H9 (cell line): ENCODE measurements around the gene MUSK. TPM values are rescaled to one million over a fixed set of nuclear protein-coding genes. Genes with fewer than 3 reads are reported as not detected.

ENCODE experiments used
- DNase-seq: peaks from one replicate; pipeline ENCODE4 v3.0.0-alpha.2; 2017
- H2AFZ ChIP-seq: one replicate; pipeline ENCODE4 v1.6.1; 2013; ENCODE audit warnings: mild to moderate bottlenecking, low read length, control low read depth, moderate library complexity
- H2AK5ac ChIP-seq: 2 replicates; pipeline ENCODE4 v1.6.1; 2013; ENCODE audit warnings: low read length, control low read depth, mixed read lengths; ENCODE audit not compliant: insufficient read length
- H2BK120ac ChIP-seq: one replicate; pipeline ENCODE4 v1.6.1; 2013; ENCODE audit warnings: low read depth, mild to moderate bottlenecking, low read length, control low read depth, inconsistent platforms; ENCODE audit not compliant: poor library complexity, severe bottlenecking
- H2BK12ac ChIP-seq: 2 replicates; pipeline ENCODE4 v1.6.1; 2013; ENCODE audit warnings: low read length, control low read depth, mixed read lengths, low read depth; ENCODE audit not compliant: insufficient read length
- H2BK15ac ChIP-seq: 2 replicates; pipeline ENCODE4 v1.6.1; 2013; ENCODE audit warnings: low read depth, low read length, control low read depth
- H2BK20ac ChIP-seq: one replicate; pipeline ENCODE4 v1.6.1; 2013; ENCODE audit warnings: low read depth, mild to moderate bottlenecking, low read length, control low read depth, inconsistent platforms; ENCODE audit not compliant: poor library complexity, severe bottlenecking
- H2BK5ac ChIP-seq: 2 replicates; pipeline ENCODE4 v1.6.1; 2013; ENCODE audit warnings: low read length, control low read depth, mixed read lengths; ENCODE audit not compliant: insufficient read length
- H3K14ac ChIP-seq: 2 replicates; pipeline ENCODE4 v1.6.1; 2013; ENCODE audit warnings: low read length, control low read depth; ENCODE audit not compliant: insufficient read depth
- H3K18ac ChIP-seq: 2 replicates; pipeline ENCODE4 v1.6.1; 2013; ENCODE audit warnings: low read depth, mild to moderate bottlenecking, mixed read lengths, low read length, control low read depth; ENCODE audit not compliant: insufficient read length
- H3K23ac ChIP-seq: 2 replicates; pipeline ENCODE4 v1.6.1; 2013; ENCODE audit warnings: low read length, control low read depth, mixed read lengths, low read depth; ENCODE audit not compliant: insufficient read length
- H3K23me2 ChIP-seq: 2 replicates; pipeline ENCODE4 v1.6.1; 2013; ENCODE audit warnings: low read depth, mild to moderate bottlenecking, mixed read lengths, low read length, control low read depth; ENCODE audit not compliant: insufficient read length, poor library complexity, severe bottlenecking
- H3K27ac ChIP-seq: 2 replicates; pipeline ENCODE4 v1.5.1; 2013; ENCODE audit warnings: low read length, control low read depth, mixed read lengths, low read depth; ENCODE audit not compliant: insufficient read length
- H3K27me3 ChIP-seq: 2 replicates; pipeline ENCODE4 v1.6.1; 2013; ENCODE audit warnings: low read length, control low read depth, inconsistent platforms; ENCODE audit not compliant: insufficient read depth
- H3K4ac ChIP-seq: 2 replicates; pipeline ENCODE4 v1.6.1; 2013; ENCODE audit warnings: low read depth, mild to moderate bottlenecking, control low read depth, inconsistent platforms, low read length, moderate library complexity
- H3K4me1 ChIP-seq: 2 replicates; pipeline ENCODE4 v1.6.1; 2013; ENCODE audit warnings: low read length, control low read depth, inconsistent platforms; ENCODE audit not compliant: insufficient read depth
- H3K4me2 ChIP-seq: 2 replicates; pipeline ENCODE4 v1.6.1; 2013; ENCODE audit warnings: low read length, control low read depth, mixed read lengths; ENCODE audit not compliant: insufficient read length, insufficient read depth
- H3K56ac ChIP-seq: 2 replicates; pipeline ENCODE4 v1.6.1; 2013; ENCODE audit warnings: low read depth, mild to moderate bottlenecking, mixed read lengths, low read length, control low read depth; ENCODE audit not compliant: insufficient read length
- H3K79me1 ChIP-seq: 2 replicates; pipeline ENCODE4 v1.6.1; 2013; ENCODE audit warnings: low read depth, mild to moderate bottlenecking, moderate library complexity, low read length, control low read depth, inconsistent platforms; ENCODE audit not compliant: insufficient read depth, poor library complexity, severe bottlenecking
- H3K79me2 ChIP-seq: 2 replicates; pipeline ENCODE4 v1.6.1; 2013; ENCODE audit warnings: low read length, control low read depth, inconsistent platforms; ENCODE audit not compliant: insufficient read depth
- H3K9ac ChIP-seq: 2 replicates; pipeline ENCODE4 v1.6.1; 2013; ENCODE audit warnings: low read length, control low read depth, mixed read lengths; ENCODE audit not compliant: insufficient read length; ENCODE audit errors: extremely low read depth
- H3K9me3 ChIP-seq: one replicate; pipeline ENCODE4 v1.6.1; 2013; ENCODE audit warnings: low read depth, low read length, inconsistent platforms; ENCODE audit not compliant: control insufficient read depth
- H3T11ph ChIP-seq: one replicate; pipeline ENCODE4 v1.6.1; 2013; ENCODE audit warnings: mild to moderate bottlenecking, low read length, control low read depth, inconsistent platforms
- H4K20me1 ChIP-seq: one replicate; pipeline ENCODE4 v1.6.1; 2013; ENCODE audit not compliant: control insufficient read depth, insufficient read length, insufficient read depth
- H4K5ac ChIP-seq: 2 replicates; pipeline ENCODE4 v1.6.1; 2013; ENCODE audit warnings: low read depth, mild to moderate bottlenecking, mixed read lengths, low read length, control low read depth; ENCODE audit not compliant: insufficient read length
- H4K8ac ChIP-seq: replicated peaks from 2 replicates; pipeline ENCODE4 v1.6.1; 2013; ENCODE audit warnings: low read length, control low read depth, mixed read lengths, low read depth; ENCODE audit not compliant: insufficient read length
- H4K91ac ChIP-seq: 2 replicates; pipeline ENCODE4 v1.6.1; 2013; ENCODE audit warnings: low read depth, mild to moderate bottlenecking, moderate library complexity, mixed read lengths, low read length, control low read depth; ENCODE audit not compliant: insufficient read length
- H3K27ac Mint-ChIP-seq, 3 experiments: 2 replicates in 2 of 3; 3 replicates in 1 of 3; pipeline ENCODE4 v1.8.0; 2020 to 2021; ENCODE audit warnings: mixed read lengths in 3 of 3, mild to moderate bottlenecking in 1 of 3, moderate library complexity in 1 of 3
- H3K27me3 Mint-ChIP-seq: 2 replicates; pipeline ENCODE4 v1.8.0; 2021; ENCODE audit warnings: low read depth, mild to moderate bottlenecking, moderate library complexity, mixed read lengths
- H3K36me3 Mint-ChIP-seq, 3 experiments: 2 replicates in 2 of 3; 3 replicates in 1 of 3; pipeline ENCODE4 v1.8.0; 2020 to 2021; ENCODE audit warnings: low read depth in 3 of 3, mixed read lengths in 3 of 3; ENCODE audit not compliant: insufficient read depth in 1 of 3
- H3K4me1 Mint-ChIP-seq, 2 experiments: 2 replicates each; pipeline ENCODE4 v1.8.0; 2020; ENCODE audit warnings: mixed read lengths in 2 of 2
- H3K4me3 Mint-ChIP-seq, 2 experiments: 2 replicates in 1 of 2; 3 replicates in 1 of 2; pipeline ENCODE4 v1.8.0; 2020 to 2021; ENCODE audit warnings: mild to moderate bottlenecking in 2 of 2, mixed read lengths in 2 of 2, moderate library complexity in 1 of 2
- H3K9me3 Mint-ChIP-seq, 2 experiments: 2 replicates in 1 of 2; 3 replicates in 1 of 2; pipeline ENCODE4 v1.8.0; 2020; ENCODE audit warnings: mild to moderate bottlenecking in 2 of 2, mixed read lengths in 2 of 2, moderate library complexity in 1 of 2
- CTCF ChIP-seq: fragments of 200-600 bp; sonication (generic); conservative IDR thresholded peaks from 3 replicates; pipeline ENCODE4 v1.8.0; 2021; ENCODE audit warnings: antibody characterized with exemption, mild to moderate bottlenecking
- WGBS: extraction: QIAGEN DNeasy Blood & Tissue Kit; methylation state at CpG from one replicate; pipeline ENCODE4 v1.1.7; 2013; ENCODE audit warnings: missing lambda C conversion rate, low lambda C conversion rate, mixed read lengths; ENCODE audit not compliant: insufficient read length; ENCODE audit errors: extremely low coverage; 5-methylcytosine and 5-hydroxymethylcytosine counted together
- total RNA-seq: library from RNA; stranded (reverse); gene quantifications from 2 replicates; pipeline ENCODE4 v1.2.1, GENCODE V29; 2021

The MUSK gene
- total RNA-seq, 1 experiment from 2014 or later: not detected

GRCh38 chr9:110764006-110764405, 95.4 kb downstream of the MUSK start:
- Mint-ChIP-seq H3K4me1 (no peaks in the 10 kb centered on the region; a peak in 2 of 4 replicates), H3K27ac (no peak overlapping the region), H3K9me3 (no peaks in the 10 kb centered on the region), H3K36me3 (peaks cover 0 to 2% (median 0%) of the 10 kb centered on the region in 3 experiments; a peak in 1 of 7 replicates), H3K27me3 (no peaks in the 10 kb centered on the region), H3K4me3 (no peak overlapping the region)
- Histone ChIP-seq H2AFZ (no peak overlapping the region), H2BK15ac (no peak overlapping the region), H3K79me1 (no peaks in the 10 kb centered on the region), H3K9me3 (no peaks in the 10 kb centered on the region), H3K27me3 (no peaks in the 10 kb centered on the region), H2BK5ac (no peak overlapping the region), H3K9ac (no peak overlapping the region), H3K79me2 (no peaks in the 10 kb centered on the region), H4K20me1 (no peaks in the 10 kb centered on the region), H4K5ac (no peak overlapping the region), H3K4ac (no peak overlapping the region), H3K27ac (no peak overlapping the region), H3T11ph (no peak overlapping the region), H3K14ac (no peak overlapping the region), H3K18ac (no peak overlapping the region), H2BK120ac (no peak overlapping the region), H3K23ac (no peak overlapping the region), H3K4me2 (no peak overlapping the region), H4K91ac (no peak overlapping the region), H3K23me2 (no peaks in the 10 kb centered on the region), H3K4me1 (no peaks in the 10 kb centered on the region), H2AK5ac (no peak overlapping the region), H3K56ac (no peak overlapping the region), H2BK20ac (no peak overlapping the region), H2BK12ac (no peak overlapping the region), H4K8ac (no peak overlapping the region)
- no CpG with 5 or more reads among the region's 3 CpGs for WGBS
- DNase-seq: no peak
- no peak for TF ChIP-seq CTCF
